Left colon (tissue), 2 donors: Measurements from ENCODE around the gene LY6G5C. TPM values are rescaled to one million over a fixed set of nuclear protein-coding genes. Genes with fewer than 3 reads are reported as not detected.
A peak's percentile ranks its signal among the peaks of the same experiment; 100 is the strongest.

ENCODE experiments used
- ATAC-seq: fragments of 200-7000 bp; cut with Tn5 transposase; one replicate; pipeline ENCODE4 v1.9.1; 2020; ENCODE audit warnings: mild to moderate bottlenecking, moderate library complexity
- DNase-seq, 2 donors: peaks; one replicate each; pipeline ENCODE4 v3.0.0-alpha.2; 2020
- intact Hi-C, 2 donors: fragments of 100-400 bp; cut with DNase I in 1 of 2; cut with micrococcal nuclease in 1 of 2; formaldehyde crosslinking; loops; one replicate each; pipeline versions ENCODE4 v1.11.2 to v1.14.0; 2022; cut with DNase I, micrococcal nuclease
- total RNA-seq, 2 donors: library from RNA; stranded (reverse); fragmentation: NEBNext Ultra II Directional; extraction: Animal tissue kit (Norgen Biotek cat#: 25700); gene quantifications; one replicate each; pipeline ENCODE4 v1.2.1, GENCODE V29; 2021
- donor health status: DM: no; HTN: no; CAD: no.
- donor health status: DM: yes; HTN: yes; CAD: no.

LY6G5C gene
- total RNA-seq, 2 donors from 2014 or later, result 1.6 to 2.5 TPM

DNA sequence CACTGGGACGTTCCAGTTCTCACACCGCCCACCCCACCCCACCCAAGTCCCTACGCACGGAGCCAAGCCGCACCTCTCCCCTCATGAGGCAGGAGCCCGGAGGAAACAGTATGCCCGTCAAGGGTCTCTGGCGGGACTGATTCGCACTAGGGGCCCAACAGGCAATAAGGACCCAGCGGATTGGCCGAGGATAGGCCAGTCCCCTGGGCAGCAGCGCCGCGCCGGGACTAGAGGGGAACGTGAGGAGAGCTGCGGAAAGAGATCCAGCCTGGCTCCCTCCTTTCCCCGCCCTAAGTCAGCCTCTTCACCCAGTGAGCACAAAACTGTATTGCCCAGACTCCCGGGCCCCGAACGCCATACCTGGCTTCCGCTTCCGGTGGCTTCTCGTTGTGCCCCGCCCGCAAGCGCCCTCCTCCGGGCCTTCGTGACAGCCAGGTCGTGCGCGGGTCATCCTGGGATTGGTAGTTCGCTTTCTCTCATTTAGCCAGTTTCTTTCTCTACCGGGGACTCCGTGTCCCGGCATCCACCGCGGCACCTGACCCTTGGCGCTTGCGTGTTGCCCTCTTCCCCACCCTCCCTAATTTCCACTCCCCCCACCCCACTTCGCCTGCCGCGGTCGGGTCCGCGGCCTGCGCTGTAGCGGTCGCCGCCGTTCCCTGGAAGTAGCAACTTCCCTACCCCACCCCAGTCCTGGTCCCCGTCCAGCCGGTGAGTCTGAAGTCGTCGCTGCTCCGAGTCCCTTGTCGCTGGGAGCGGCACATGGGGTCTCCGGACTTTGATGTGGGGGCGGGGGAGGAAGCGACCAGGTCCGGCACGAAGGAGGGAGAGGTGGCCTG lies 15.1 kb downstream of the LY6G5C start, which contains the start of gene CSNK2B:
Gene CSNK2B, plus strand, starts transcription at position 580 of the 836 bp plus-strand sequence. CDS start 752 bp downstream, outside the sequence.
- intact Hi-C loops, result no loop called here
- DNase-seq (peak; percentile 99), ATAC-seq (peak; percentile 85)

DNA sequence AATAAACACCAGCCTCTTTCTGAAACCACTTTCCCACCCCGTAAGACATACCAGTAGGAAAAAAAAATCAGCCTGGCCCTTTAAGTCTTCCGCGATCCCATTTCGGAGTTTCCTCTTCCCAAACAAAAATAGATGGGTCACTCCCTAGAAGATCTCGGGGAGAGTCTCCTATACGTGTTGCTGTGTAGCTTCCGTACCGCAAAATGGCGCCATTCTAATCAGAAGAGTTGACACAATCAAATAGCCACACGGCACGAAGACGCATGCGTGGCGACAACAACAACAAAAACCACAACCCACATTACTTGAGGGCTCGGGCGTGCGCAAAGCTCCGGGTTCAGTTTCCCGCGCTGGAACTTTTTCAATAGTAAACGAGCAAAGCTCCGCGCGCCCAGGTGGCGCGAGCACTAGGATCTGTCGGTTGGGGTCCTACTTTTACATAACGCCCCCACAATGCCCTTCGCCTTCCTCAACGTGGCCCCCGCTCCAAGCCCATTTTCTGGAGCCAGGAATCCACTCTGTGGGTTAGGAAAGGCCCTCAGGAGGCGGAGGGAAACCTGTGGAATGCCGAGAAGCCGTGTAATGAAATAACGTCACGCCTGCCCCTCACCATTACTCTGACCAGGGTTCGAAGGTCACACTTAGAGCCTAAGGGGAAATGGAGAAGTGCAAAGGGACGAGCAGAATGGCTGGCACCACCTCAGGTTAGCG lies 15.9 kb downstream of the LY6G5C start, which contains the start of gene GPANK1:
Gene GPANK1, minus strand, starts transcription at position 208 of the 711 bp plus-strand sequence. CDS start 519 bp downstream, outside the sequence.
- intact Hi-C loops, result no loop called here
- DNase-seq (peak; percentile 93), ATAC-seq (peak; percentile 65)

DNA sequence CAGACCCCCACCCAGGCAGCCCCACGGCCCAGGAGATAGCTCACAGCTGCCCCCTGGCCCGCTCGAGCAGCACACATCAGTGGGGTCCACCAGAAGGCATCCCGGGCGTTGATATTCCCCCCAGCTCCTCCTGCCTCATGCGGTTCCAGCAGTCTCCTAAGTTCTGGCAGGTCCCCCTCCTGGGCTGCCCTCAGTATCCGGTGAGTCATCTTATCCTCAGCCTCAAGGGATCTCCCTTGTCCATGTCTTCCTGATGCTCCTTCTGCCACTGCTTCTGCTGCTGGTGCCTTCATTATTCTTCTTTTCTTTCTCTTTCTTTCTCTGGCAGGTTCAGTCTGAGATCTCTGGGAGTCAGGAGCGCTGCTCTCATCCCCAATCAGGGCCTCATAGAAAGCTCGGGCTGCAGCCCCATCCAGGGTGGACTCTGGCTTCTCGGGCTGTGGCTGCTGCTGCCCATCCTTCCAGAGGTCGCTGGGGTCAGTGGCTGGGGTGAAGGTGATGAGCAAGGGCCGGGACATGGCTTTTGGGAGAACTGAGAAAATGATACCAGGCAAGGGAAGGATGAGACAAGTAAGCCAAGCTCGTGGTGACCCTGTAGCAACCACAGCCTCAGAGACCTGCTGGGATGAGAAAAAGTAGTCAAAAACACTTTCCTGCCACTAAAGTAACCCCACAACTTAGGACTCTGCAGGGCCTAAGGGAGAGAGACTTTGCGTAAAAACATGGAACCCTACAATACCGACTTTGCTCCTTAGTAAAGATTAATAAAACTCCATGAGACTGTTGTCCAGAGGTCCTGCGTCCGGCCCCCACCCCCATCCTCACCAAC lies 16.7 kb downstream of the LY6G5C start:
- intact Hi-C loops, result no loop called here
- peak in 1 of 2 donors; percentile 41 for DNase-seq
- ATAC-seq, result no peak

DNA sequence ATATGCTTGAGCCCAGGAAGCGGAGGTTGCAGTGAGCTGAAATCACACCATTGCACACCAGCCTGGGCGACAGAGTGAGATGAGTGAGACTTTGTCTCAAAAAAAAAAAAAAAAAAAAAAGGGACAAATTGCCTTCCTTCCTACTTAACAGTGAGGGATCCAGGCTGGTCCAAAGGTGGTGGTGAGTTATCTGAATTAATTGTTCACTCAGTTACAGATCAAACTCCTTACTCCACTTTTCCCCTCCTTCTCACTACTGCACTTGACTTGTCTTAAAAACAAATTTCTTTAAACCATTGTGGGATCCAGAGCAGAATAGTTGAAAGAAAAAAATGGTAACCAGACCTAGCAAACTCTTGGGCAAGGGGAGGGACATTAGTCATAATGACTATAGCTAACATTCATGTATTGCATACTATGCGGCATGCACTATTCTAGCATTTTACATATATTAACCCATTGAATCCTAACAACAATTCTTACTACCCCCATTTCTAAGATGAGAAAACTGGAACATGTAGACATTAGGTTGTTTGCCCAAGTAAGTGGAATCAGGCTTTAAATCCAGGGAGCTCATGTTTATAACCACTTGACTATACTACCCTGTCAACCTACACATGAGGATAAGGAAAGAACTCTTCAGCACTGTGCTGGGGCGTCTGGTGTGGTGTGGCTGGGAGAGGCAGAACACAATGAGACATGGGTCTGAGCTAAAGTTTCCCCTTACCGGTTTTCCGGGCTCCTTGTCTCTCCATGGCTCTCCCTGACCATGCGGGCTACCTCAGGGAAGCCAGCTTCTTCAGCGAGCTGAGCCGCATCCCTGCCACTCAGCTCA lies 17.5 kb downstream of the LY6G5C start:
- intact Hi-C loops, result no loop called here
- no peak for DNase-seq
- no peak for ATAC-seq

DNA sequence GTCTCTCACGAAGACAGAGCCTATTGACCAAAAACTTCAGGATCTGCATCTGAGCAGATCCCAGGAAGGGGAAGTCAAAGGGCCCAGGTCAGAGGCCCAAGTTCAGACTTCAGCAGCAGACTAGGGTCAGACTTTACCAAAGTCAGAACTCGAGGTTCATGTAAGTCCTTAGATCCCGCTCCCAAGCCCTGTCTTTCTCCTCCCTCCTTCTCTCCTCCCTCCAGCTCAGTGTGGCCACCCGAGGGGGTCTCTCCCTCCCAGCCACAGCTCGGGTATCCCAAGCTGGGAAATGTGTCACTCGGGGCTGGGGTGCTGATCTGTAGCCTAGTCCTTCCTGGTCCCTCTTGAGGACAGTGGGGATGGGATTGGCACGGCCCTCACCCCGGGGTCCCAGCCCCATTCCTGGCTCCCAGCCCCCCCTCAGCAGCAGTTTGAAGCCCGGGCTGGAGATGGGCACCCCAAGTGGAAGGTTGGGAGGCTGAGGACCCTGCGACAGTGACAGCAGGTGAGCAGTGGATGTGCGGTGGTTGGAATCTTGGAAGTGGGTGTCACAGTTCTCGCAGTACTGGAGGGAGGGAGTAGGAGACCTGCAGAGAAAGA lies 18.6 kb downstream of the LY6G5C start:
- ATAC-seq, result no peak
- no peak for DNase-seq
- intact Hi-C loops, result no loop called here

DNA sequence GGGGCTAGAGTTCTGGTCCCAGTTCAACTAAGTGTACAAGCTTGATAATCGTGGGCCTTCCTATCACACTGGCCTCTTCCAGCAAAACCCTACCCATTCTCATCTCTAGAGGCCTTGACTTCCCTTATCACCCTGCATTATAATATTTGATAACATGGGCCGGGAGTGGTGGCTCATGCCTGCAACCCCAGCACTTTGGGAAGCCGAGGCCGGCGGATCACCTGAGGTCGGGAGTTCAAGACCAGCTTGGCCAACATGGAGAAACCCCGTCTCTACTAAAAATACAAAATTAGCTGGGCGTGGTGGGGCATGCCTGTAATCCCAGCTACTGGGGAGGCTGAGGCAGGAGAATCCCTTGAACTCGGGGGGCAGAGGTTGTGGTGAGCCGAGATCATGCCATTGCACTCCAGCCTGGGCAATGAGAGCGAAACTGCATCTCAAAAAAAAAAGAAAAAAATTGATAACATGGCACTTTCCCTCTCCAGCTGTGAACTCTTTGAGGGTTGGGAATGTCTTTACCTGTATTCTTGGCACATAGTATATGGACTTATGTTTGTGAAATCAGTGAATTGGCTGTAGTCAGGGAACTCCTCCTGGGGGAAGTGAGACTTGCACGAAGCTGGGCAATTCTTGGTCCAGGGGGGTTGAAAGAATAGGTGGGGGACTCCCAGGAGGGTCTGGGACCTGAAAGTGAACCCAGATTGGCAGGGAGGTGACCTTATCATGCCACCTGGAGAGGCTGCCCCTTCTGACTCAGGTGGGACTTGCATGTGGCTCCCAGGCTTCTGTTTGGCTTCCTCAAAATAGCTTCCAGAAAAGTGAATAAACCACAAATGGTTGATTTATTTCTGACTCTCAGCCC lies 19.4 kb downstream of the LY6G5C start:
- ATAC-seq, result no peak
- DNase-seq, result no peak
- intact Hi-C loops, result no loop called here

DNA sequence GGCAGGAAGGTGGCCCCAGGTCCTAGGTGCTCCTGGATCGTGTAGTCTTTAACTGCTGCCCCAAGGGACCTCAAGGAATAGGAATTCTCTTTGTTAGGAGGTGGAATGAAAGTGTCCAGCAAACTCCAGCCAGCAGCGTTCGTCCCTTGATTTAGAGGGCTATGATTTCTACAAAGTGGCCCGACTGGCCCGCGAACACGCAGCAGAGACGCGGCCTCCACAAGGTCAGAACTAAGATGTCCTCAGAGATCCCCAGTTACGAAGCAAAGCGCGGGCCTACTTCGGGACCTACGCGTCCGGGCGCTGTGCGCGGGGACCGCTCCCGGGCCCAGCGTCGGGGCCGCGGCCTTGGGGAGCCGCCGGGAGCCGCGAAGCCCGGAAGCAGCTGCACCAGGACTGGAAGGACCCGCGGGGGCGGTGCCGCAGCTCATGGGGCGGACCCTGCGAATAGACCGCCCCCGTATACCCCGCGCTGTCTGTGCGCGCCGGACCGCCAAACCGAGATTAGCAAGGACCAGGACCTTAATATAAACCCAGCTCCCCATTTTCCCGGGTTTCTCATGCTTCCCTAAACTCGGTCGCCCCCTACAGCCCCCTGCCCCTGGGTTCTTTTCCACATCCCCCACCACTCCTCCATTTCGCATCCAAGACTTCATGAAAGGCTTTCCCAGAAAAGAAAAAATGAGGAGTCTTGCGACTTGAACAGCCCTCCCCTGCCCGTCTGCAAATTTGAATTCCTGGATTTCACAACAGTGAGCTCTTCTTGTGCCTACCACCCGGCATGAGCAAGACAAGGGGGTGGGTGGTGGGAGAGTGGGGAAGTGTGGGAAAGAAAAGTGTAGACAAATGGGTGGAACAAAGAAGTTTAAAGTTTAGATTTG lies 20.2 kb downstream of the LY6G5C start, which contains the start of gene C6orf47:
Gene C6orf47, minus strand, starts transcription at position 398 of the 881 bp plus-strand sequence. CDS start 831 bp downstream, outside the sequence.
- ATAC-seq (peak; percentile 74), DNase-seq (peak; percentile 88 to 92)
- intact Hi-C loops, result no loop called here

DNA sequence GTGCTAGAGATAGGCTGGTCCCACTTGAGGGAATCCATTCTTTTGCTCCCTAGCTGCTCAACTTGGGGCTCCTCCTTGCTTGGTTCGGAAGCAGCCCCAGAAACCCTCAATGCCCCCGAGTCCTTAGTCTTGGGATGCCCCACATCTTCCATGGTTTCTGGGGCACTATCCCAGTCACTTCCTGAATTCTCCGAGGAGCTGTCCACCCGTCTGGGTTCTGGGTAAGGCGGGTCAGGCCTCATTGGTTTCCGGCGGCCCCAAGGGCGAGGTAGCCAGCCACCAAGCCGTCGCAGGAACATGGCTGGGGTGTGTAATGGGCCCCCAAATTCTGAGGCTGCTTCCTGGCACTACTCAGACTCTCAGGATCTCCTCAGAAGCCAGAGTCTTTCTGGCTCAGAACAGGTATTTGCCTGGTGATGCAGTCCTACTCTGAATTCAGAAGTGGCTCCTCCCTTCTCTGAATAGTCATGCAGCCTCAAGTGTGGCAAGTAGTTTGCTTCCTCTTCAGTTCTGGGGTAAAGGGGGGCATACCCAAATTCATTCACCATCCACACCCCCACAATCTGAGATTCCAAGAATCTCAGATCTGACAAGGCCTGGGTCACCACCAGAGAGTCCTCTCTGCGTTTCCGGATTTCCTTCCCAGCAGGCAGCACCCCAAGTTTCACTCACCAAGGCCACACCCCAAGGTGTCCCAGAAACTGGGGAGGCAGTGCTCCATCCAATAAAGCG lies 21.1 kb downstream of the LY6G5C start:
- ATAC-seq (peak; percentile 45), DNase-seq (peak in 1 of 2 donors; percentile 57)
- intact Hi-C loops, result no loop called here

DNA sequence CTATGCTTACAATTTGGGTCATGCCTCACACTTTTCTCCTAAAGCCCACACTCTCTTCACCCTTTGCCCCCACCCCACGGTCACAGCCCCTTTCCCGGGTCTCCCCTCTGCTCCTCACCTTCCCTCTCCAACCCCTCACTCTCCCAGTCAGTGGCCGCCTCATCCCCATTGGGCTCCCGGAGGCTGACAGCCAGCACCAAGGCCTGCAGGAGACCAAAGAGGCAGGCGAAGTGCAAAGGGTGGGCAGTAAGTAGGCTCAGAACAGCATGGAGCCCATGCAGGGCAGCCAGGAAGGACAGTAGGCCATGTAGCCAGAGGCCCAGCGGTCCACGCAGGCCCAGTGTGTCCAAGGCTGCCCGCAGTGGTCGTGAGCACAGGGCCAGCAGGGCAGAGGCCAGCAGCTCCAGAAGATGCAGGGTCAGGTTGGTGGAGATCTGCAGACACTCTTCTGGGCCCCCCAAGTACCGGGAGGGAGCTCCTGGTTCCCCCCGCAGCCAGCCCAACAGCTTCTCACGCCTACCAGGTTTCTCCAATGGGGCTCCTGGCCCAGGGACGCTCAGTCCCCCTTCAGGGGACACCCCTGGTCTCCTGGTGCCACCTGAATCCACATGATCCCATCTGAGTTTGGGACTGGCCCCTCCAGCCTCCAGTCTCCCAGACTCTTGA lies 21.8 kb downstream of the LY6G5C start:
- DNase-seq (peak in 1 of 2 donors; percentile 15), ATAC-seq (no peak)
- intact Hi-C loops, result no loop called here

DNA sequence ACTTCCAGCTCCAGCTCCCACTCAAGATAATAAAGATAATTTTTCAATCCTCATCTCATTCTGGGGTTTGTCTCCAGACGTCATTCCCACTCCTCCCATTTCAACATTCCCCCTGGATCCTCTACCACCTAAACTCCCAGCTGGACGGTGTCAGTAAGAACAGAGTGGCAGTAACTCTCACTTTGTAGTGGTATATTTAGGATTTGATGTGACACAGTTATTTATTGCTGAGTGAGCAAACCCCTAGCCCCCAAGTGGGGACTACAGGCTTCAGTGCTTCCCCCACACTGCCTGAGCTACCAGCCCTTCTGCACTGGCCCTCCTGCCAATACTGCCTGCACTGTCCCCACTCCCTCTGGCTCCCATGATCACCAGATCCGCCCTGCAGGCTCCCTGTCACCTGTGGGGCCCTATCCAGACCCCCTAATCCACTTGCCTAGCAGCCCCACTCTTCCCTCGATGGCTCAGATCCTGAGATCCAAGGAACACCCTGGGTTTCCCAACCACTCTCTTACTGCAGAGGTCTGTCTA lies 22.6 kb downstream of the LY6G5C start:
- ATAC-seq, result no peak
- intact Hi-C loops, result no loop called here
- no peak for DNase-seq

DNA sequence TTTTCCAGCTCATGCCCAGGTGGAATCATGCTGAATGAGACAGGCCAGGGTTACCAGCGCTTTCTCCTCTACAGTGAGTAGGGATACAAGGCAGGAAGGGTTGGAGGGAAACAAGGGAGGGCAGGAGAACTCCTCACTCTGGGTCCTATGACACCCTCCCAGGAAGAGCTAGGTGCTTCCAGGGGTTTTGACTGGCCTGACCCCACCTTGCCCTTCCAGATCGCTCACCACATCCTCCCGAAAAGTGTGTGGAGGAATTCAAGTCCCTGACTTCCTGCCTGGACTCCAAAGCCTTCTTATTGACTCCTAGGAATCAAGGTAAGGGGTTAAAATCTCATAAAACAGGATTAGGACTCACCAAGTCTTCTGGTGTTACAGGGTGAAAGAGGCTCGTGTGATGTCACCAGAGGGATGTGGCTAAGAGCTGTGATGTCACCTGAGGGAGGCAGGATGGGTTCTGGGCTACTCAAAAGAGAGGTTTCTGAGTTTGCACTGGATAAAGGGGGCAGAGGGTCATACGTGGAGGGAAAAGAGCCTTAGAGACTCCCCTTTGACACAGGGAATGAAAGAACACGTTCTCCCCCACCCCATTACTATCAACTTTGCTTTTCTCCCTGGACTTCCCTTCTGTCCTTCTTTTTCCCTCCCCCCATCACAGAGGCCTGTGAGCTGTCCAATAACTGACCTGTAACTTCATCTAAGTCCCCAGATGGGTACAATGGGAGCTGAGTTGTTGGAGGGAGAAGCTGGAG lies 23.3 kb downstream of the LY6G5C start:
- no peak for ATAC-seq
- DNase-seq, result no peak
- intact Hi-C loops, result no loop called here

DNA sequence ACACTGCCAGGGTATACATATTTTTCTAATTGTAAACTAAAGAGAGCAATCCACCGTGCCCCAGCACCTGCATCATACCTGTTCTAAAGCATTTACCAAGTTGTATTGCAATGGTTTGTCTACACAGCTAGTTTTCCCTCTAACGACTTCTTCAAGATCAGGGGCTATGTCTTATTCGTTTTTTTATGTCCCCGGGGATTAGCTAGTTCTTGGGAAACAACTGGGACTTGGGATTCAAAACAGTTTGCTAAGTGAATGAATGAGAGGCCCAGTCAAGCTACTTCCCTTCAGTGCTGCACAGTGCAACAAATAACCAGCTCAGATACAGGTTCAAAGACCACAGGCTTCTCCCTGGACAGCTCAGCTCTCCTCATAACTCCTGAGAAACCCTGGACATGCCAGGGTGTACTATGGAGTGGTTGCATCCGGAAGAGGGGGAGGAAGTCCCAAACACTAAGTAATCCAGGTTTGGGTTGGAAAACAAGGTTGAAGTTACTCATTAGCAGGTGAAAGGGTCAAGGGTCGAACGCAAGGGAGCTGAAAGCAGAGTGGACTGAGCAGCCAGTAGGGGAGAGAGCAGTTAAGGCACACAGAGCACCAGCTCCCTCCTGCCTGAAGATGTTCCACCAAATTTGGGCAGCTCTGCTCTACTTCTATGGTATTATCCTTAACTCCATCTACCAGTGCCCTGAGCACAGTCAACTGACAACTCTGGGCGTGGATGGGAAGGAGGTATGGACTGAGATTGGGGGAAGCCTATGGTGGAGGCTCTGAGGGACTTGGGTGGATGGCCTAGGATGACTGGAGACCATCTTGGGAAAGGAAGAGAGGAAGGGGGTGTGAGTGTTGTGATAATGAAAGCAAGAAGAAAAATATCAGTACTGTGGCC lies 25.3 kb downstream of the LY6G5C start, which contains the start of gene APOM:
Gene APOM, plus strand, starts transcription at position 546 of the 889 bp plus-strand sequence. Its CDS starts 73 bp downstream, at position 619.
- ATAC-seq, result no peak
- intact Hi-C loops, result no loop called here
- no peak for DNase-seq
